GM23338 (cell line): ENCODE data around the gene ZNF469. TPM values are rescaled to one million over a fixed set of nuclear protein-coding genes. Genes with fewer than 3 reads are reported as not detected.

Source experiments
- ATAC-seq: fragments of 200-7000 bp; cut with Tn5 transposase; 3 replicates; pipeline ENCODE4 v1.9.1; 2020
- DNase-seq: peaks from one replicate; pipeline ENCODE4 v3.0.0-alpha.2; 2015; ENCODE audit warnings: low spot score
- H2AFZ ChIP-seq: fragments of 200-600 bp; sonication (generic); 2 replicates; pipeline ENCODE4 v1.8.0; 2016; ENCODE audit warnings: antibody characterized with exemption, mild to moderate bottlenecking, moderate library complexity
- H3F3A ChIP-seq: fragments of 200-600 bp; sonication (generic); replicated peaks from 2 replicates; pipeline ENCODE4 v1.8.0; 2017; ENCODE audit warnings: antibody characterized with exemption, mixed run types, low read depth
- H3K27ac ChIP-seq: fragments of 200-600 bp; sonication (generic); 2 replicates; pipeline ENCODE4 v1.6.1; 2016; ENCODE audit warnings: low read depth
- H3K27me3 ChIP-seq: fragments of 200-600 bp; sonication (generic); 2 replicates; pipeline ENCODE4 v1.8.0; 2016; ENCODE audit warnings: mild to moderate bottlenecking, mixed run types, moderate library complexity; ENCODE audit not compliant: insufficient read depth
- H3K36me3 ChIP-seq: fragments of 200-600 bp; sonication (generic); 2 replicates; pipeline ENCODE4 v1.8.0; 2016; ENCODE audit warnings: mild to moderate bottlenecking; ENCODE audit not compliant: insufficient read depth
- H3K4me1 ChIP-seq: fragments of 200-600 bp; sonication (generic); 2 replicates; pipeline ENCODE4 v1.8.0; 2016; ENCODE audit warnings: mild to moderate bottlenecking, moderate library complexity; ENCODE audit not compliant: insufficient read depth
- H3K4me2 ChIP-seq: fragments of 200-600 bp; sonication (generic); 2 replicates; pipeline ENCODE4 v1.7.1; 2017; ENCODE audit warnings: mixed run types
- H3K4me3 ChIP-seq: fragments of 200-600 bp; sonication (generic); 2 replicates; pipeline ENCODE4 v1.6.1; 2016; ENCODE audit warnings: mixed run types
- H3K79me2 ChIP-seq: fragments of 200-600 bp; sonication (generic); replicated peaks from 2 replicates; pipeline ENCODE4 v1.8.0; 2017; ENCODE audit warnings: mild to moderate bottlenecking; ENCODE audit not compliant: insufficient read depth
- H3K9me2 ChIP-seq: fragments of 200-600 bp; sonication (generic); 2 replicates; pipeline ENCODE4 v1.8.0; 2017; ENCODE audit not compliant: insufficient read depth
- H4K20me1 ChIP-seq: fragments of 200-600 bp; sonication (generic); replicated peaks from 2 replicates; pipeline ENCODE4 v1.8.0; 2017; ENCODE audit warnings: mild to moderate bottlenecking; ENCODE audit not compliant: insufficient read depth
- H3K27ac Mint-ChIP-seq: 2 replicates; pipeline ENCODE4 v1.8.0; 2020; ENCODE audit warnings: inconsistent platforms, mild to moderate bottlenecking, moderate library complexity, mixed read lengths
- H3K27me3 Mint-ChIP-seq: 3 replicates; pipeline ENCODE4 v1.8.0; 2022; ENCODE audit warnings: low read depth, mild to moderate bottlenecking, moderate library complexity, mixed read lengths, inconsistent platforms; ENCODE audit not compliant: insufficient read depth, poor library complexity
- H3K36me3 Mint-ChIP-seq: 3 replicates; pipeline ENCODE4 v1.8.0; 2021; ENCODE audit warnings: low read depth, mild to moderate bottlenecking, inconsistent platforms, moderate library complexity, mixed read lengths
- H3K4me1 Mint-ChIP-seq: 3 replicates; pipeline ENCODE4 v1.8.0; 2020; ENCODE audit warnings: mild to moderate bottlenecking, inconsistent platforms, mixed read lengths
- H3K4me3 Mint-ChIP-seq: 3 replicates; pipeline ENCODE4 v1.8.0; 2021; ENCODE audit warnings: moderate library complexity, mild to moderate bottlenecking, inconsistent platforms, mixed read lengths
- H3K9me3 Mint-ChIP-seq: 3 replicates; pipeline ENCODE4 v1.8.0; 2020; ENCODE audit warnings: moderate library complexity, mild to moderate bottlenecking, inconsistent platforms, mixed read lengths
- CREB1 ChIP-seq: fragments of 250-450 bp; sonication (Bioruptor Pico); IDR thresholded peaks from 2 replicates; pipeline ENCODE4 v1.5.0; 2020; ENCODE audit warnings: low read depth, mild to moderate bottlenecking, moderate library complexity
- EZH2 ChIP-seq: fragments of 200-600 bp; sonication (generic); IDR thresholded peaks from one replicate; pipeline ENCODE4 v1.8.0; 2017; ENCODE audit warnings: antibody characterized with exemption, mild to moderate bottlenecking, low read depth; ENCODE audit not compliant: unreplicated experiment
- JUNB ChIP-seq: IDR thresholded peaks from one replicate; pipeline ENCODE4 v1.6.1; 2016; ENCODE audit warnings: antibody characterized with exemption; ENCODE audit not compliant: unreplicated experiment
- POLR2AphosphoS5 ChIP-seq: IDR thresholded peaks from 2 replicates; pipeline ENCODE4 v1.6.1; 2016; ENCODE audit warnings: antibody characterized with exemption, low read depth
- REST ChIP-seq: IDR thresholded peaks from one replicate; pipeline ENCODE4 v1.6.1; 2018; ENCODE audit warnings: antibody characterized with exemption; ENCODE audit not compliant: unreplicated experiment
- ZNF331 ChIP-seq: fragments of 250-450 bp; sonication (Bioruptor Pico); IDR thresholded peaks from 2 replicates; pipeline ENCODE4 v1.5.0; 2020; ENCODE audit warnings: low read depth, mild to moderate bottlenecking, moderate library complexity
- polyA plus RNA-seq: library from polyadenylated mRNA; unstranded; fragments of >200 nt; fragmentation: Nextera tagmentation; extraction: Ambion mirVana; gene quantifications from 2 replicates; pipeline ENCODE4 v1.2.1, GENCODE V29; 2016
- total RNA-seq: library from RNA; depleted of rRNA; stranded (reverse); fragments of >200 nt; shearing (Covaris generic); gene quantifications from 2 replicates; pipeline ENCODE4 v1.2.3, GENCODE V29; 2014
- TF ChIP-seq, protein P1 (sequence below): IDR thresholded peaks from 2 replicates; pipeline ENCODE4 v1.6.1; 2016; ENCODE audit warnings: antibody characterized with exemption

ZNF469 gene
- total and polyA plus RNA-seq, 2 experiments from 2014 or later = 0.23 to 1.9 TPM

DNA sequence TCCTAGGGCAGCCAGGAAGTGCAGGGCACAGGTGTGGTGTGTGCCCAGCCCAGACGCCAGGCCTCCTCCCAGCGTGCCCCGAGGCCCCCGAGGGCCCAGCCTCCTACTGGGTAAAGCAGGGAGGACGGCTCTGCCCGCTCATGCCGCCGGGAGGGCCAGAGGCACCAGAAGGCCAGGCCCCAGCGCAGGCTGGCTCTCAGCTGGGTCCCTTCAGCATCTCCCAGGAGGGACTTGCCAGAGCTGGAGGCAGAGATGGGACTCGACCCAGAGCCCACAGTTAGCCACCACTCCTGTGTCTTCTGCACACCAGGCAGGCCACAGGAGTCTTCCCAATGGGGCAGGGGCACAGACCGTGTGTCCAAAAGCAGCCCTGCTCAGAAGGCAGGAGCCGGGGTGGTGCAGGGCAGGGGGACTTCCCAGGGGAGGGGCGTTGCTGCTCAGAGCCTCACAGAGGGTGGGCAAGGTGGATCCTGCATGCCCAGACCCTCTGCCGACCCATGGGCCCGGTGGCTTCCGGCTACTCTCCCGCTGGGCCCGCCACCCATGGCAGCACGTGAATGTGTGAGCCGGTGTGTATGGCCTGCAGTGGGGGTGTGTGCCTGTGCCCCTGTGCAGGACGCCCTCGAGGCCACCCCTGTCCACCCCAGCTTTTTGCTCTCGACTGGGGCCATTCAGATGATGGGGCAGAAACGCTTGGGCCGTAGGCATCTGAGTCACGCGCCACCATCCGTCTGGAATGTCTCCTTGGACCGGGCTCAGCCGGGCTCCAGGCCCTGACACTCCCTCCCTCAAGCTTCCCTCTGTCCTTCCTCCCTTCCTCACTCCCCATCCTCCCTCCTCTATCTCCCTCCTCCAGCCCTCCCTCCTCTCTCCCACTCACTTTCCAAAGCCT is 5.7 kb upstream of the ZNF469 start:
- Histone ChIP-seq H3K79me2 (no peaks in the 10 kb centered on the region), H3K4me3 (no peak overlapping the region), H3F3A (peaks cover 11% of the 10 kb centered on the region), H3K4me2 (no peak overlapping the region), H3K27ac (no peak overlapping the region), H3K9me2 (peaks cover 8% of the 10 kb centered on the region; the same call in 1 of the 2 replicates), H4K20me1 (no peaks in the 10 kb centered on the region), H3K4me1 (peaks cover 9% of the 10 kb centered on the region), H3K27me3 (peaks cover 2% of the 10 kb centered on the region), H2AFZ (no peak overlapping the region), H3K36me3 (no peaks in the 10 kb centered on the region)
- Mint-ChIP-seq H3K27ac (no peak overlapping the region), H3K4me1 (peaks cover under 1% of the 10 kb centered on the region; the same call in 2 of the 3 replicates), H3K4me3 (no peak overlapping the region), H3K9me3 (no peaks in the 10 kb centered on the region; the same call in 2 of the 3 replicates), H3K27me3 (peaks cover under 1% of the 10 kb centered on the region), H3K36me3 (no peaks in the 10 kb centered on the region)
- ATAC-seq = no peak
- DNase-seq = no peak
- TF ChIP-seq REST = no peak
- no peak for TF ChIP-seq CREB1
- TF ChIP-seq ZNF331 (CRISPR knock-in tag) = no peak
- no peak for TF ChIP-seq JUNB
- TF ChIP-seq POLR2AphosphoS5 = no peak
- TF ChIP-seq, protein P1, sequence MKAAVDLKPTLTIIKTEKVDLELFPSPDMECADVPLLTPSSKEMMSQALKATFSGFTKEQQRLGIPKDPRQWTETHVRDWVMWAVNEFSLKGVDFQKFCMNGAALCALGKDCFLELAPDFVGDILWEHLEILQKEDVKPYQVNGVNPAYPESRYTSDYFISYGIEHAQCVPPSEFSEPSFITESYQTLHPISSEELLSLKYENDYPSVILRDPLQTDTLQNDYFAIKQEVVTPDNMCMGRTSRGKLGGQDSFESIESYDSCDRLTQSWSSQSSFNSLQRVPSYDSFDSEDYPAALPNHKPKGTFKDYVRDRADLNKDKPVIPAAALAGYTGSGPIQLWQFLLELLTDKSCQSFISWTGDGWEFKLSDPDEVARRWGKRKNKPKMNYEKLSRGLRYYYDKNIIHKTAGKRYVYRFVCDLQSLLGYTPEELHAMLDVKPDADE = no peak

DNA sequence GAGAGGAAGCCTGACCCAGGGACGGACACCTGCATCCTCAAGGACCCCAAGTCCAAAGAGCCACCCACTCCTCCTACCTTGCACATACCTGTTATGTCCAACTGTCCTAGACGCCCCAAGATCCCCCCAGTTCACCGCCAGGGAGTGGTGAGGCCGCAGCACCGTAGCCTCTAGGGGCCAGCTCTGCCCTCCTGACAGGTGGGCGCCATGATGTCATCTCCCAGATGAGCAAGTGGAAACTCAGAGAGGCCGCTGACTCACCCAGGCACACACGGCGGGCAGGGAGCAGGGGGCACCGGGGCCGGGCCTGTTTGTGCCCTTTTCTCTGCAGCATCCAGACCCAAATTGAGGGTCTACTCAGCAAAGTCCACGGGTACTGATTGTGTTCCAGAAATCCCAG is 4.8 kb upstream of the ZNF469 start:
- no peak for TF ChIP-seq EZH2
- TF ChIP-seq POLR2AphosphoS5 = no peak
- H3K4me1 Mint-ChIP-seq = peaks cover 6% of the 10 kb centered on the region; the same call in 2 of the 3 replicates
- H3K9me3 Mint-ChIP-seq = no peaks in the 10 kb centered on the region; the same call in 2 of the 3 replicates
- DNase-seq (no peak), ATAC-seq (no peak)
- Histone ChIP-seq H3K36me3 (no peaks in the 10 kb centered on the region), H3K27ac (no peak overlapping the region), H3K79me2 (no peaks in the 10 kb centered on the region), H3K4me1 (peaks cover 15% of the 10 kb centered on the region), H2AFZ (no peak overlapping the region), H3K27me3 (peaks cover 10% of the 10 kb centered on the region), H3K4me3 (no peak overlapping the region), H4K20me1 (no peaks in the 10 kb centered on the region), H3K4me2 (no peak overlapping the region), H3F3A (peaks cover 11% of the 10 kb centered on the region), H3K9me2 (peaks cover 5% of the 10 kb centered on the region; the same call in 1 of the 2 replicates)
- no peak overlapping the region for H3K4me3 Mint-ChIP-seq
- no peak overlapping the region for H3K27ac Mint-ChIP-seq
- no peaks in the 10 kb centered on the region for H3K36me3 Mint-ChIP-seq
- peaks cover 7% of the 10 kb centered on the region for H3K27me3 Mint-ChIP-seq
